Panc1 (cell line): Measurements from ENCODE around the gene ZNF503. TPM values are rescaled to one million over a fixed set of nuclear protein-coding genes. Genes with fewer than 3 reads are reported as not detected.

ENCODE experiments used
- ATAC-seq: fragments of 200-7000 bp; cut with Tn5 transposase; 2 replicates; pipeline ENCODE4 v1.9.1; 2020; ENCODE audit warnings: mild to moderate bottlenecking, moderate library complexity
- BruUV-seq: library from RNA; stranded (reverse); fragments of 400-500 nt; replicated peaks from 2 replicates; lab custom pipeline; 2021; lab: Mats Ljungman, UMichigan
- CTCF ChIA-PET: fragments of 300-600 bp; sonication (Branson Sonifier 250); formaldehyde crosslinking; loops from one replicate; lab custom pipeline; 2022; ENCODE audit warnings: antibody characterized with exemption; lab: Charles Lee
- POLR2A ChIA-PET: fragments of 300-600 bp; sonication (Branson Sonifier 250); formaldehyde crosslinking; loops from one replicate; lab custom pipeline; 2022; ENCODE audit warnings: antibody characterized with exemption; lab: Charles Lee
- DNase-seq: peaks from one replicate; pipeline ENCODE4 v3.0.0-alpha.2; 2010; ENCODE audit warnings: low read depth, low spot score
- H3K27ac ChIP-seq: 2 replicates; pipeline ENCODE4 v1.5.1; 2011; ENCODE audit warnings: mild to moderate bottlenecking, low read length, inconsistent platforms
- H3K27me3 ChIP-seq: fragments of 200-500 bp; sonication (Bioruptor generic); 2 replicates; pipeline ENCODE4 v1.6.0; 2014; ENCODE audit warnings: low read length, inconsistent platforms; ENCODE audit not compliant: control insufficient read depth, insufficient read depth
- H3K36me3 ChIP-seq: fragments of 200-500 bp; sonication (Bioruptor generic); 2 replicates; pipeline ENCODE4 v1.5.1; 2014; ENCODE audit warnings: inconsistent platforms, mild to moderate bottlenecking, low read length, moderate library complexity; ENCODE audit not compliant: control insufficient read depth, insufficient read depth
- H3K4me1 ChIP-seq: 2 replicates; pipeline ENCODE4 v1.5.1; 2011; ENCODE audit warnings: inconsistent platforms, mild to moderate bottlenecking, low read length, moderate library complexity; ENCODE audit not compliant: control insufficient read depth, insufficient read depth
- H3K4me3 ChIP-seq, 2 experiments: 2 replicates each; pipeline ENCODE4 v1.5.1; 2011 to 2012; ENCODE audit warnings: low read depth in 2 of 2, low read length in 2 of 2, mild to moderate bottlenecking in 2 of 2, inconsistent platforms in 1 of 2, moderate library complexity in 1 of 2
- H3K9me3 ChIP-seq: fragments of 200-500 bp; sonication (Bioruptor generic); 2 replicates; pipeline ENCODE4 v1.5.1; 2014; ENCODE audit warnings: low read depth, mild to moderate bottlenecking, inconsistent platforms, low read length, moderate library complexity; ENCODE audit not compliant: control insufficient read depth, insufficient read depth
- POLR2AphosphoS5 ChIP-seq: IDR thresholded peaks from 2 replicates; pipeline ENCODE4 v1.6.1; 2012; ENCODE audit warnings: mild to moderate bottlenecking, low read depth, low read length, moderate library complexity
- SIN3A ChIP-seq: IDR thresholded peaks from 2 replicates; pipeline ENCODE4 v1.6.1; 2012; ENCODE audit warnings: low read depth, mild to moderate bottlenecking, low read length, moderate library complexity, borderline replicate concordance; ENCODE audit not compliant: insufficient read depth
- TCF7L2 ChIP-seq: IDR thresholded peaks from 2 replicates; pipeline ENCODE4 v1.6.1; 2011; ENCODE audit warnings: mild to moderate bottlenecking, low read depth, low read length, inconsistent platforms
- in situ Hi-C: cut with HindIII; loops from 2 replicates; pipeline ENCODE4 v1.10.0; 2016; ENCODE audit warnings: low sequenced_read_pairs, low pct_unique_long_range_greater_than_20kb
- intact Hi-C: fragments of 100-400 bp; cut with micrococcal nuclease; formaldehyde crosslinking; loops from one replicate; pipeline ENCODE4 v1.10.0; 2022; ENCODE audit not compliant: unreplicated experiment
- total RNA-seq: library from RNA; stranded (reverse); gene quantifications from one replicate; pipeline ENCODE4 v1.2.1, GENCODE V29; 2021; ENCODE audit not compliant: unreplicated experiment
- TF ChIP-seq, protein P1 (sequence below): fragments of 450-650 bp; IDR thresholded peaks from 2 replicates; pipeline ENCODE4 v1.5.1; 2017; ENCODE audit warnings: mild to moderate bottlenecking
- TF ChIP-seq, protein P2 (sequence below), 2 experiments: IDR thresholded peaks; 2 replicates each; pipeline ENCODE4 v1.6.1; 2011 to 2012; ENCODE audit warnings: low read depth in 2 of 2, control low read depth in 1 of 2, low read length in 1 of 2, mild to moderate bottlenecking in 1 of 2, moderate library complexity in 1 of 2; ENCODE audit not compliant: insufficient read depth in 1 of 2

ZNF503 gene
- total RNA-seq, 1 experiment from 2014 or later = 10.4 TPM

DNA sequence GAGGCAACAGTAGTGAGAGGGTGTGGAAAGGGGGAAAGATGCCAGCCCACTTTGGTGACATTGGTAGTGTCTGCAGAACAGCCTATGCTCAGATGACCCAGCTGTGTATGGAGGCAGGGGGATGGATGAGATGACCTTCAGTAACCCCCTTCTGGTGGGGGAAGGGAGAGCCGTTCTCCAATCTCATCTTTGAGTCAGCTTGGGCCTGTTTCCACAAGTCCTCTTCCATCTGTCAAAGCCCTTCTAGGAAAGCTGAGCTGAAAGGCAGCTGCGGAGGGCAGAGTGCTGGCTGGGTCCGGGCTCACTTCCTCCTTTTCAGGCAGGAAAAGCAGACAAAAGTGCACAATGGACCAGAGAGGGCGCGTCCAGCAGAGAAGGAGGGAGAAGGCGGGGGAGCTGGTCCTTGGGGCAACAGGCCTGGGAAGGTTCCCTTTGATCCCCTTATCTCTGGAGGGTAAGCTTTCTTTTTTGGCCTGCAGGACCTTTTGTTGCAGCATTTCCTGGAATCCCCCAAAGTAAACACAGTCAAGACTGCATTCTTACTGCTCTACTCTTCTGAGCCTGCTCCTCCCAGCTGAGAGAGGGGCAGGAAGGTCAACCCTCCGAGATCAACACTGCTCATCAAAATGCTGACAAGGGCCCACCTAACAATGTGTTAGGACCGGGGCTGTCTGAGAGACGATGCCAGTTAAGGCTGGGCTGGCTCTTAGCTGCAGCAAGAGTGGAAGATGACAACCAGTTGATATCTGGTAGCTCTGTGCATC lies 28.6 kb upstream of the ZNF503 start:
- H3K27ac ChIP-seq = no peak overlapping the region
- in situ Hi-C loops = no loop called here
- H3K4me3 ChIP-seq = no peak overlapping the region
- 0 out of 2 replicates have a peak, but pooled peaks cover 3% of the 10 kb centered on the region for H3K4me1 ChIP-seq
- H3K36me3 ChIP-seq = no peaks in the 10 kb centered on the region
- ChIA-PET POLR2A (no interaction called here), CTCF (no interaction called here)
- peaks cover 17% of the 10 kb centered on the region for H3K27me3 ChIP-seq
- DNase-seq (no peak), ATAC-seq (no peak)
- TF ChIP-seq, protein P1, sequence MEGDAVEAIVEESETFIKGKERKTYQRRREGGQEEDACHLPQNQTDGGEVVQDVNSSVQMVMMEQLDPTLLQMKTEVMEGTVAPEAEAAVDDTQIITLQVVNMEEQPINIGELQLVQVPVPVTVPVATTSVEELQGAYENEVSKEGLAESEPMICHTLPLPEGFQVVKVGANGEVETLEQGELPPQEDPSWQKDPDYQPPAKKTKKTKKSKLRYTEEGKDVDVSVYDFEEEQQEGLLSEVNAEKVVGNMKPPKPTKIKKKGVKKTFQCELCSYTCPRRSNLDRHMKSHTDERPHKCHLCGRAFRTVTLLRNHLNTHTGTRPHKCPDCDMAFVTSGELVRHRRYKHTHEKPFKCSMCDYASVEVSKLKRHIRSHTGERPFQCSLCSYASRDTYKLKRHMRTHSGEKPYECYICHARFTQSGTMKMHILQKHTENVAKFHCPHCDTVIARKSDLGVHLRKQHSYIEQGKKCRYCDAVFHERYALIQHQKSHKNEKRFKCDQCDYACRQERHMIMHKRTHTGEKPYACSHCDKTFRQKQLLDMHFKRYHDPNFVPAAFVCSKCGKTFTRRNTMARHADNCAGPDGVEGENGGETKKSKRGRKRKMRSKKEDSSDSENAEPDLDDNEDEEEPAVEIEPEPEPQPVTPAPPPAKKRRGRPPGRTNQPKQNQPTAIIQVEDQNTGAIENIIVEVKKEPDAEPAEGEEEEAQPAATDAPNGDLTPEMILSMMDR = no peak
- TF ChIP-seq TCF7L2 (no peak), SIN3A (no peak), POLR2AphosphoS5 (no peak)
- TF ChIP-seq, protein P2, sequence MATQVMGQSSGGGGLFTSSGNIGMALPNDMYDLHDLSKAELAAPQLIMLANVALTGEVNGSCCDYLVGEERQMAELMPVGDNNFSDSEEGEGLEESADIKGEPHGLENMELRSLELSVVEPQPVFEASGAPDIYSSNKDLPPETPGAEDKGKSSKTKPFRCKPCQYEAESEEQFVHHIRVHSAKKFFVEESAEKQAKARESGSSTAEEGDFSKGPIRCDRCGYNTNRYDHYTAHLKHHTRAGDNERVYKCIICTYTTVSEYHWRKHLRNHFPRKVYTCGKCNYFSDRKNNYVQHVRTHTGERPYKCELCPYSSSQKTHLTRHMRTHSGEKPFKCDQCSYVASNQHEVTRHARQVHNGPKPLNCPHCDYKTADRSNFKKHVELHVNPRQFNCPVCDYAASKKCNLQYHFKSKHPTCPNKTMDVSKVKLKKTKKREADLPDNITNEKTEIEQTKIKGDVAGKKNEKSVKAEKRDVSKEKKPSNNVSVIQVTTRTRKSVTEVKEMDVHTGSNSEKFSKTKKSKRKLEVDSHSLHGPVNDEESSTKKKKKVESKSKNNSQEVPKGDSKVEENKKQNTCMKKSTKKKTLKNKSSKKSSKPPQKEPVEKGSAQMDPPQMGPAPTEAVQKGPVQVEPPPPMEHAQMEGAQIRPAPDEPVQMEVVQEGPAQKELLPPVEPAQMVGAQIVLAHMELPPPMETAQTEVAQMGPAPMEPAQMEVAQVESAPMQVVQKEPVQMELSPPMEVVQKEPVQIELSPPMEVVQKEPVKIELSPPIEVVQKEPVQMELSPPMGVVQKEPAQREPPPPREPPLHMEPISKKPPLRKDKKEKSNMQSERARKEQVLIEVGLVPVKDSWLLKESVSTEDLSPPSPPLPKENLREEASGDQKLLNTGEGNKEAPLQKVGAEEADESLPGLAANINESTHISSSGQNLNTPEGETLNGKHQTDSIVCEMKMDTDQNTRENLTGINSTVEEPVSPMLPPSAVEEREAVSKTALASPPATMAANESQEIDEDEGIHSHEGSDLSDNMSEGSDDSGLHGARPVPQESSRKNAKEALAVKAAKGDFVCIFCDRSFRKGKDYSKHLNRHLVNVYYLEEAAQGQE (IDR thresholded peaks at IDR 0.05; ENCODE audit: insufficient read depth in 1 of 2, low read depth in 2 of 2, low read length in 1 of 2) = no peak
- intact Hi-C loops = no loop called here
- no TSS peak for BruUV-seq
- H3K9me3 ChIP-seq = no peaks in the 10 kb centered on the region

- POLR2A ChIA-PET = no interaction called here
- Histone ChIP-seq H3K27me3 (peaks cover 17% of the 10 kb centered on the region), H3K4me1 (0 out of 2 replicates have a peak, but pooled peaks cover 3% of the 10 kb centered on the region), H3K27ac (no peak overlapping the region), H3K9me3 (no peaks in the 10 kb centered on the region), H3K4me3 (no peak overlapping the region), H3K36me3 (no peaks in the 10 kb centered on the region)
- no peak for ATAC-seq
- TF ChIP-seq, protein P2 (IDR thresholded peaks at IDR 0.05; ENCODE audit: insufficient read depth in 1 of 2, low read depth in 2 of 2, low read length in 1 of 2) = no peak
- no peak for TF ChIP-seq TCF7L2
- no peak for TF ChIP-seq POLR2AphosphoS5
- TF ChIP-seq, protein P1 = no peak
- TF ChIP-seq SIN3A = no peak
- DNase-seq = no peak
- intact Hi-C loops (no loop called here), in situ Hi-C loops (no loop called here)
- CTCF ChIA-PET = no interaction called here
- BruUV-seq = no TSS peak
Observed at GRCh38 chr10:75429159-75429827, 27.7 kb upstream of the ZNF503 start.
